GM23338 (cell line): Measurements from ENCODE around the gene DMRTC2. TPM values are rescaled to one million over a fixed set of nuclear protein-coding genes. Genes with fewer than 3 reads are reported as not detected.

Experiments used
- CREB1 ChIP-seq: fragments of 250-450 bp; sonication (Bioruptor Pico); IDR thresholded peaks from 2 replicates; pipeline ENCODE4 v1.5.0; 2020; ENCODE audit warnings: low read depth, mild to moderate bottlenecking, moderate library complexity
- ETS1 ChIP-seq: IDR thresholded peaks from 2 replicates; pipeline ENCODE4 v1.6.1; 2016; ENCODE audit warnings: antibody characterized with exemption
- EZH2phosphoT487 ChIP-seq: fragments of 200-600 bp; sonication (generic); IDR thresholded peaks from one replicate; pipeline ENCODE4 v1.8.1; 2018; ENCODE audit warnings: antibody characterized with exemption; ENCODE audit not compliant: unreplicated experiment
- JUNB ChIP-seq: IDR thresholded peaks from one replicate; pipeline ENCODE4 v1.6.1; 2016; ENCODE audit warnings: antibody characterized with exemption; ENCODE audit not compliant: unreplicated experiment
- POLR2AphosphoS5 ChIP-seq: IDR thresholded peaks from 2 replicates; pipeline ENCODE4 v1.6.1; 2016; ENCODE audit warnings: antibody characterized with exemption, low read depth
- ZNF114 ChIP-seq: fragments of 250-450 bp; sonication (Bioruptor Pico); IDR thresholded peaks from 2 replicates; pipeline ENCODE4 v1.5.0; 2020; ENCODE audit warnings: mild to moderate bottlenecking, moderate library complexity
- polyA plus RNA-seq: library from polyadenylated mRNA; unstranded; fragments of >200 nt; fragmentation: Nextera tagmentation; extraction: Ambion mirVana; gene quantifications from 2 replicates; pipeline ENCODE4 v1.2.1, GENCODE V29; 2016
- total RNA-seq: library from RNA; depleted of rRNA; stranded (reverse); fragments of >200 nt; shearing (Covaris generic); gene quantifications from 2 replicates; pipeline ENCODE4 v1.2.3, GENCODE V29; 2014
- TF ChIP-seq, protein P1 (sequence below): fragments of 250-450 bp; sonication (Bioruptor Pico); IDR thresholded peaks from 2 replicates; pipeline ENCODE4 v1.5.0; 2020; ENCODE audit warnings: mild to moderate bottlenecking, moderate library complexity
- TF ChIP-seq, protein P2 (sequence below), 2 experiments: fragments of 200-600 bp in 1 of 2; sonication (generic) in 1 of 2; conservative IDR thresholded peaks; 2 replicates each; pipeline versions ENCODE4 v1.5.1 to v1.6.1; 2016 to 2017; ENCODE audit warnings: antibody characterized with exemption in 2 of 2, low read depth in 2 of 2, mild to moderate bottlenecking in 2 of 2, moderate library complexity in 1 of 2

DMRTC2 gene
- total and polyA plus RNA-seq, 2 experiments from 2014 or later = 0.21 TPM; not detected in 1

- TF ChIP-seq, protein P1, sequence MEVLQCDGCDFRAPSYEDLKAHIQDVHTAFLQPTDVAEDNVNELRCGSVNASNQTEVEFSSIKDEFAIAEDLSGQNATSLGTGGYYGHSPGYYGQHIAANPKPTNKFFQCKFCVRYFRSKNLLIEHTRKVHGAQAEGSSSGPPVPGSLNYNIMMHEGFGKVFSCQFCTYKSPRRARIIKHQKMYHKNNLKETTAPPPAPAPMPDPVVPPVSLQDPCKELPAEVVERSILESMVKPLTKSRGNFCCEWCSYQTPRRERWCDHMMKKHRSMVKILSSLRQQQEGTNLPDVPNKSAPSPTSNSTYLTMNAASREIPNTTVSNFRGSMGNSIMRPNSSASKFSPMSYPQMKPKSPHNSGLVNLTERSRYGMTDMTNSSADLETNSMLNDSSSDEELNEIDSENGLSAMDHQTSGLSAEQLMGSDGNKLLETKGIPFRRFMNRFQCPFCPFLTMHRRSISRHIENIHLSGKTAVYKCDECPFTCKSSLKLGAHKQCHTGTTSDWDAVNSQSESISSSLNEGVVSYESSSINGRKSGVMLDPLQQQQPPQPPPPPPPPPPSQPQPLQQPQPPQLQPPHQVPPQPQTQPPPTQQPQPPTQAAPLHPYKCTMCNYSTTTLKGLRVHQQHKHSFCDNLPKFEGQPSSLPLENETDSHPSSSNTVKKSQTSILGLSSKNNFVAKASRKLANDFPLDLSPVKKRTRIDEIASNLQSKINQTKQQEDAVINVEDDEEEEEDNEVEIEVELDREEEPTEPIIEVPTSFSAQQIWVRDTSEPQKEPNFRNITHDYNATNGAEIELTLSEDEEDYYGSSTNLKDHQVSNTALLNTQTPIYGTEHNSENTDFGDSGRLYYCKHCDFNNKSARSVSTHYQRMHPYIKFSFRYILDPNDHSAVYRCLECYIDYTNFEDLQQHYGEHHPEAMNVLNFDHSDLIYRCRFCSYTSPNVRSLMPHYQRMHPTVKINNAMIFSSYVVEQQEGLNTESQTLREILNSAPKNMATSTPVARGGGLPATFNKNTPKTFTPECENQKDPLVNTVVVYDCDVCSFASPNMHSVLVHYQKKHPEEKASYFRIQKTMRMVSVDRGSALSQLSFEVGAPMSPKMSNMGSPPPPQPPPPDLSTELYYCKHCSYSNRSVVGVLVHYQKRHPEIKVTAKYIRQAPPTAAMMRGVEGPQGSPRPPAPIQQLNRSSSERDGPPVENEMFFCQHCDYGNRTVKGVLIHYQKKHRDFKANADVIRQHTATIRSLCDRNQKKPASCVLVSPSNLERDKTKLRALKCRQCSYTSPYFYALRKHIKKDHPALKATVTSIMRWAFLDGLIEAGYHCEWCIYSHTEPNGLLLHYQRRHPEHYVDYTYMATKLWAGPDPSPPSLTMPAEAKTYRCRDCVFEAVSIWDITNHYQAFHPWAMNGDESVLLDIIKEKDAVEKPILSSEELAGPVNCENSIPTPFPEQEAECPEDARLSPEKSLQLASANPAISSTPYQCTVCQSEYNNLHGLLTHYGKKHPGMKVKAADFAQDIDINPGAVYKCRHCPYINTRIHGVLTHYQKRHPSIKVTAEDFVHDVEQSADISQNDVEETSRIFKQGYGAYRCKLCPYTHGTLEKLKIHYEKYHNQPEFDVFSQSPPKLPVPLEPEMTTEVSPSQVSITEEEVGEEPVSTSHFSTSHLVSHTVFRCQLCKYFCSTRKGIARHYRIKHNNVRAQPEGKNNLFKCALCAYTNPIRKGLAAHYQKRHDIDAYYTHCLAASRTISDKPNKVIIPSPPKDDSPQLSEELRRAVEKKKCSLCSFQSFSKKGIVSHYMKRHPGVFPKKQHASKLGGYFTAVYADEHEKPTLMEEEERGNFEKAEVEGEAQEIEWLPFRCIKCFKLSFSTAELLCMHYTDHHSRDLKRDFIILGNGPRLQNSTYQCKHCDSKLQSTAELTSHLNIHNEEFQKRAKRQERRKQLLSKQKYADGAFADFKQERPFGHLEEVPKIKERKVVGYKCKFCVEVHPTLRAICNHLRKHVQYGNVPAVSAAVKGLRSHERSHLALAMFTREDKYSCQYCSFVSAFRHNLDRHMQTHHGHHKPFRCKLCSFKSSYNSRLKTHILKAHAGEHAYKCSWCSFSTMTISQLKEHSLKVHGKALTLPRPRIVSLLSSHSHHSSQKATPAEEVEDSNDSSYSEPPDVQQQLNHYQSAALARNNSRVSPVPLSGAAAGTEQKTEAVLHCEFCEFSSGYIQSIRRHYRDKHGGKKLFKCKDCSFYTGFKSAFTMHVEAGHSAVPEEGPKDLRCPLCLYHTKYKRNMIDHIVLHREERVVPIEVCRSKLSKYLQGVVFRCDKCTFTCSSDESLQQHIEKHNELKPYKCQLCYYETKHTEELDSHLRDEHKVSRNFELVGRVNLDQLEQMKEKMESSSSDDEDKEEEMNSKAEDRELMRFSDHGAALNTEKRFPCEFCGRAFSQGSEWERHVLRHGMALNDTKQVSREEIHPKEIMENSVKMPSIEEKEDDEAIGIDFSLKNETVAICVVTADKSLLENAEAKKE (CRISPR knock-in tag) = no peak
- TF ChIP-seq ETS1 = no peak
- TF ChIP-seq, protein P2, sequence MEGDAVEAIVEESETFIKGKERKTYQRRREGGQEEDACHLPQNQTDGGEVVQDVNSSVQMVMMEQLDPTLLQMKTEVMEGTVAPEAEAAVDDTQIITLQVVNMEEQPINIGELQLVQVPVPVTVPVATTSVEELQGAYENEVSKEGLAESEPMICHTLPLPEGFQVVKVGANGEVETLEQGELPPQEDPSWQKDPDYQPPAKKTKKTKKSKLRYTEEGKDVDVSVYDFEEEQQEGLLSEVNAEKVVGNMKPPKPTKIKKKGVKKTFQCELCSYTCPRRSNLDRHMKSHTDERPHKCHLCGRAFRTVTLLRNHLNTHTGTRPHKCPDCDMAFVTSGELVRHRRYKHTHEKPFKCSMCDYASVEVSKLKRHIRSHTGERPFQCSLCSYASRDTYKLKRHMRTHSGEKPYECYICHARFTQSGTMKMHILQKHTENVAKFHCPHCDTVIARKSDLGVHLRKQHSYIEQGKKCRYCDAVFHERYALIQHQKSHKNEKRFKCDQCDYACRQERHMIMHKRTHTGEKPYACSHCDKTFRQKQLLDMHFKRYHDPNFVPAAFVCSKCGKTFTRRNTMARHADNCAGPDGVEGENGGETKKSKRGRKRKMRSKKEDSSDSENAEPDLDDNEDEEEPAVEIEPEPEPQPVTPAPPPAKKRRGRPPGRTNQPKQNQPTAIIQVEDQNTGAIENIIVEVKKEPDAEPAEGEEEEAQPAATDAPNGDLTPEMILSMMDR (conservative IDR thresholded peaks at IDR 0.05; ENCODE audit: low read depth in 2 of 2) = no peak
- TF ChIP-seq CREB1 (CRISPR knock-in tag) = no peak
- no peak for TF ChIP-seq POLR2AphosphoS5
- TF ChIP-seq JUNB = no peak
- TF ChIP-seq ZNF114 (CRISPR knock-in tag) = no peak
- TF ChIP-seq EZH2phosphoT487 = no peak
Observed at GRCh38 chr19:41861116-41861768, 16.4 kb downstream of the DMRTC2 start (continued).
